Measurements from ENCODE around the gene ZC3H13. TPM values are rescaled to one million over a fixed set of nuclear protein-coding genes. Genes with fewer than 3 reads are reported as not detected.

Gene ZC3H13
- total RNA-seq, 1 donor from 2014 or later = 52.0 TPM

DNA sequence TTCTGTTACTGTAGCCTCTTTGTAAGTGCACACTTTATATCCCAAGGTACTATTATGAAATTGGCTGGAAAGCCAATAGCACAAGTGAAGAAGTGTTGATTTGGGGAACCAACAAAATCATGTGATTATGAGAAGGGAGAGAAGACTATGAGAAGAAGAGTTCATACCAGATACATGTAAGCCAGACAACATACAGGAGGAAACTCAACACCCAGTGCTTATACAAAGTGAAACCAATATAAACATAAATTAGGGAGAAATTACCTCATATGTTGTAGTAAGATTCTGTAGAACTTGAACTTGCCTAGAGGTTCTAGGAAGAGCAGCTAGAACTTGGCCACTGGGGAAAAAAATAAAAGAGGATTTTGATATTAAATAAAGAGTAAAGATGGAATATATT is 34.9 kb upstream of the ZC3H13 start:
- intact Hi-C loops (cut with DNase I) = no loop called here
- Histone ChIP-seq H3K9me3 (no peaks in the 10 kb centered on the region), H3K4me1 (no peaks in the 10 kb centered on the region), H3K4me3 (no peak overlapping the region), H3K36me3 (no peaks in the 10 kb centered on the region), H3K27ac (no peak overlapping the region), H3K27me3 (ENCODE audit: low read depth) (no peaks in the 10 kb centered on the region)
- ATAC-seq (peak; percentile 23 to 42), DNase-seq (no peak)
- TF ChIP-seq, protein P1, sequence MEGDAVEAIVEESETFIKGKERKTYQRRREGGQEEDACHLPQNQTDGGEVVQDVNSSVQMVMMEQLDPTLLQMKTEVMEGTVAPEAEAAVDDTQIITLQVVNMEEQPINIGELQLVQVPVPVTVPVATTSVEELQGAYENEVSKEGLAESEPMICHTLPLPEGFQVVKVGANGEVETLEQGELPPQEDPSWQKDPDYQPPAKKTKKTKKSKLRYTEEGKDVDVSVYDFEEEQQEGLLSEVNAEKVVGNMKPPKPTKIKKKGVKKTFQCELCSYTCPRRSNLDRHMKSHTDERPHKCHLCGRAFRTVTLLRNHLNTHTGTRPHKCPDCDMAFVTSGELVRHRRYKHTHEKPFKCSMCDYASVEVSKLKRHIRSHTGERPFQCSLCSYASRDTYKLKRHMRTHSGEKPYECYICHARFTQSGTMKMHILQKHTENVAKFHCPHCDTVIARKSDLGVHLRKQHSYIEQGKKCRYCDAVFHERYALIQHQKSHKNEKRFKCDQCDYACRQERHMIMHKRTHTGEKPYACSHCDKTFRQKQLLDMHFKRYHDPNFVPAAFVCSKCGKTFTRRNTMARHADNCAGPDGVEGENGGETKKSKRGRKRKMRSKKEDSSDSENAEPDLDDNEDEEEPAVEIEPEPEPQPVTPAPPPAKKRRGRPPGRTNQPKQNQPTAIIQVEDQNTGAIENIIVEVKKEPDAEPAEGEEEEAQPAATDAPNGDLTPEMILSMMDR (IDR thresholded peaks at IDR 0.05) = no peak

- TF ChIP-seq, protein P1 (IDR thresholded peaks at IDR 0.05) = no peak
Observed at GRCh38 chr13:46086985-46087384, 34.4 kb upstream of the ZC3H13 start.

GRCh38 chr13:46086421-46086922 is 33.9 kb upstream of the ZC3H13 start:
- peak in 1 of 2 donors; percentile 34 for ATAC-seq
- no peak overlapping the region for H3K27ac ChIP-seq
- H3K9me3 ChIP-seq = no peaks in the 10 kb centered on the region
- intact Hi-C loops (cut with DNase I) = no loop called here
- no peaks in the 10 kb centered on the region for H3K36me3 ChIP-seq
- no peaks in the 10 kb centered on the region for H3K27me3 ChIP-seq (ENCODE audit: low read depth)
- H3K4me3 ChIP-seq = no peak overlapping the region
- DNase-seq = no peak
- TF ChIP-seq, protein P1 (IDR thresholded peaks at IDR 0.05) = no peak
- no peaks in the 10 kb centered on the region for H3K4me1 ChIP-seq

More at GRCh38 chr13:46086985-46087384, 34.4 kb upstream of the ZC3H13 start:
- Histone ChIP-seq H3K4me3 (no peak overlapping the region), H3K27me3 (ENCODE audit: low read depth) (no peaks in the 10 kb centered on the region), H3K9me3 (no peaks in the 10 kb centered on the region), H3K27ac (no peak overlapping the region), H3K36me3 (no peaks in the 10 kb centered on the region), H3K4me1 (no peaks in the 10 kb centered on the region)
- intact Hi-C loops (cut with DNase I) = no loop called here
- ATAC-seq (peak in 1 of 2 donors; percentile 11), DNase-seq (no peak)

- DNase-seq = no peak
- TF ChIP-seq, protein P1 (IDR thresholded peaks at IDR 0.05) = no peak
Observed at GRCh38 chr13:46085737-46086136, 33.2 kb upstream of the ZC3H13 start.

GRCh38 chr13:46082324-46082723 is 29.8 kb upstream of the ZC3H13 start:
- H3K27ac ChIP-seq = no peak overlapping the region
- ATAC-seq (no peak), DNase-seq (no peak)
- intact Hi-C loops (cut with DNase I) = no loop called here
- H3K4me1 ChIP-seq = no peaks in the 10 kb centered on the region
- no peaks in the 10 kb centered on the region for H3K9me3 ChIP-seq
- TF ChIP-seq, protein P1 (IDR thresholded peaks at IDR 0.05) = no peak
- no peaks in the 10 kb centered on the region for H3K36me3 ChIP-seq
- H3K4me3 ChIP-seq = no peak overlapping the region
- H3K27me3 ChIP-seq (ENCODE audit: low read depth) = no peaks in the 10 kb centered on the region

More at GRCh38 chr13:46085737-46086136, 33.2 kb upstream of the ZC3H13 start:
- Histone ChIP-seq H3K4me1 (no peaks in the 10 kb centered on the region), H3K27ac (no peak overlapping the region), H3K9me3 (no peaks in the 10 kb centered on the region), H3K27me3 (ENCODE audit: low read depth) (no peaks in the 10 kb centered on the region), H3K36me3 (no peaks in the 10 kb centered on the region), H3K4me3 (no peak overlapping the region)
- intact Hi-C loops (cut with DNase I) = no loop called here
- no peak for ATAC-seq

All from lower lobe of right lung (tissue), 2 donors.